Ascending aorta (tissue), 2 donors: ENCODE results near the gene ABCA4. TPM values are rescaled to one million over a fixed set of nuclear protein-coding genes. Genes with fewer than 3 reads are reported as not detected.

ENCODE experiments used
- DNase-seq, 2 donors: peaks; one replicate each; pipeline ENCODE4 v3.0.0-alpha.2; 2019; ENCODE audit warnings: low spot score in 2 of 2
- H3K27ac ChIP-seq, 2 donors: fragments of 200-600 bp; sonication (generic); one replicate each; pipeline ENCODE4 v1.5.1; 2016 to 2017; ENCODE audit warnings: mild to moderate bottlenecking in 1 of 2
- H3K27me3 ChIP-seq: fragments of 200-600 bp; sonication (generic); one replicate; pipeline ENCODE4 v1.5.1; 2017
- H3K36me3 ChIP-seq, 2 donors: fragments of 200-600 bp; sonication (generic); one replicate each; pipeline ENCODE4 v1.5.1; 2016
- H3K4me1 ChIP-seq, 2 donors: fragments of 200-600 bp; sonication (generic); one replicate each; pipeline ENCODE4 v1.5.1; 2016 to 2017; ENCODE audit warnings: mild to moderate bottlenecking in 1 of 2
- H3K4me3 ChIP-seq, 2 donors: fragments of 200-600 bp; sonication (generic); one replicate each; pipeline ENCODE4 v1.5.1; 2016 to 2017; ENCODE audit warnings: mild to moderate bottlenecking in 1 of 2
- H3K9me3 ChIP-seq, 2 donors: fragments of 200-600 bp; sonication (generic); one replicate each; pipeline ENCODE4 v1.5.1; 2016
- intact Hi-C: fragments of 100-400 bp; cut with DNase I; formaldehyde crosslinking; loops from one replicate; pipeline ENCODE4 v1.15.1; 2023
- total RNA-seq: library from RNA; depleted of rRNA; stranded (reverse); fragments of >200 nt; gene quantifications from one replicate; pipeline ENCODE4 v1.1.0, GENCODE V29; 2016
- TF ChIP-seq, protein P1 (sequence below), 3 experiments: fragments of 200-600 bp in 2 of 3; fragments of 450-650 bp in 1 of 3; sonication (generic) in 2 of 3; IDR thresholded peaks; one replicate each; pipeline ENCODE4 v1.5.1; 2016 to 2019; ENCODE audit warnings: antibody characterized with exemption in 3 of 3, mild to moderate bottlenecking in 1 of 3, moderate library complexity in 1 of 3

ABCA4 gene
- total RNA-seq, 1 donor from 2014 or later: not detected

DNA sequence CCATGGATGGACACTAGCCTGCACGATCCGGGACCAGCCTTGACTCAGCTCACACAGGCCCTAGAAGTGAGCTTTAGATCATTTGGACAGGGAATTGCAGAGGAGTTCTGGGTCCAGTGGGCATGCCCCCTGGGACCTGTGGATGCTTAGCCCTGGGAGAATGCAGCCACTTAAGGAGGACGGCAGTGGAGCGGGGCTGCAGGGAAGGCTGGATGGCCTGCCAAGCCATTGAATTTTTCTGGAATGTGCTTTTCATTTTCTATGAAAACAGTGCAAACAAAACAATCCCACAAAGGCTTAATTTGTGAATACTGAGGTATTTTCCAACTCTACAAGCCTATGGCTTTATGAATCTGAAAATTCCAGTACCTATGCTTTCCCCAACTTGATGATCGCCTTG, 131.3 kb downstream of the ABCA4 start:
- intact Hi-C loops: no loop called here
- H3K4me3 ChIP-seq: no peak overlapping the region
- no peaks in the 10 kb centered on the region for H3K4me1 ChIP-seq
- H3K27me3 ChIP-seq: no peaks in the 10 kb centered on the region
- no peak for DNase-seq
- no peak overlapping the region for H3K27ac ChIP-seq
- H3K36me3 ChIP-seq: no peaks in the 10 kb centered on the region
- TF ChIP-seq, protein P1, sequence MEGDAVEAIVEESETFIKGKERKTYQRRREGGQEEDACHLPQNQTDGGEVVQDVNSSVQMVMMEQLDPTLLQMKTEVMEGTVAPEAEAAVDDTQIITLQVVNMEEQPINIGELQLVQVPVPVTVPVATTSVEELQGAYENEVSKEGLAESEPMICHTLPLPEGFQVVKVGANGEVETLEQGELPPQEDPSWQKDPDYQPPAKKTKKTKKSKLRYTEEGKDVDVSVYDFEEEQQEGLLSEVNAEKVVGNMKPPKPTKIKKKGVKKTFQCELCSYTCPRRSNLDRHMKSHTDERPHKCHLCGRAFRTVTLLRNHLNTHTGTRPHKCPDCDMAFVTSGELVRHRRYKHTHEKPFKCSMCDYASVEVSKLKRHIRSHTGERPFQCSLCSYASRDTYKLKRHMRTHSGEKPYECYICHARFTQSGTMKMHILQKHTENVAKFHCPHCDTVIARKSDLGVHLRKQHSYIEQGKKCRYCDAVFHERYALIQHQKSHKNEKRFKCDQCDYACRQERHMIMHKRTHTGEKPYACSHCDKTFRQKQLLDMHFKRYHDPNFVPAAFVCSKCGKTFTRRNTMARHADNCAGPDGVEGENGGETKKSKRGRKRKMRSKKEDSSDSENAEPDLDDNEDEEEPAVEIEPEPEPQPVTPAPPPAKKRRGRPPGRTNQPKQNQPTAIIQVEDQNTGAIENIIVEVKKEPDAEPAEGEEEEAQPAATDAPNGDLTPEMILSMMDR (IDR thresholded peaks at IDR 0.05): no peak
- no peaks in the 10 kb centered on the region for H3K9me3 ChIP-seq

DNA sequence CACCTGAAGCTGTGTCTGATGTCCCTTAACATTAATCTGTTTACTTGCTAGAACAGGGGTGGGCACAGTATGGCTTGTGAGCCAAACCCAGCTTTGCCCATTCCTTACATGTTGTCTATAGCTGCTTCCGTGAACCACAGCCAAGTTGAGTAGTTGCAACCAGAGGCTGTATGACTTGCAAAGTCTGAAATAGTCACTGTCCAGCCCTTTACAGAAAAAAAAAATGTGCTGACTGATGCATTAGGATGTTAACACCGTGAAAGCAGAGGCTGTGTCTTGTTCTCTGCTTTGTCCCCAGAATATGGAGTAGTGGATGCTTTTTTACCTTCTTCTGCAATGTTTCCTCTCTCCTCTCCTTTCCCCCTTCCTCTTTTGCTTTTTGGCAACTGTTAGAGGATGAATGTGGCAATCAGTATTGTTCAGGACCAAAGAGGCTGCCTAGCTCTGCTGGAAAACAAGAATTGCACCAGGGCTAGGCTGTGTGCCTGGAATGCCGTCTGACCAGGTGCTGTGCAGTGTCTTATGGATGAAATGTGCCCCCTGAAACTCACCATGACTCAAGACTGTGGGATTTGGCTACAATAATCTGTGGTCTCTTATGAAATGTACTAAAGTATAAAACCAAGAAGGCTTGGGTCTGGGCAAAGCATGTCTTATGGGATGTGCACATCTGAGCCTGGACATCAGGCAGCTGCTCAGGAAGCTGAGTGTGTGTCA, 132.2 kb downstream of the ABCA4 start:
- H3K9me3 ChIP-seq: no peaks in the 10 kb centered on the region
- no peak overlapping the region for H3K27ac ChIP-seq
- intact Hi-C loops: no loop called here
- H3K36me3 ChIP-seq: no peaks in the 10 kb centered on the region
- no peak for DNase-seq
- H3K27me3 ChIP-seq: no peaks in the 10 kb centered on the region
- no peak overlapping the region for H3K4me3 ChIP-seq
- no peaks in the 10 kb centered on the region for H3K4me1 ChIP-seq
- TF ChIP-seq, protein P1 (IDR thresholded peaks at IDR 0.05): no peak

DNA sequence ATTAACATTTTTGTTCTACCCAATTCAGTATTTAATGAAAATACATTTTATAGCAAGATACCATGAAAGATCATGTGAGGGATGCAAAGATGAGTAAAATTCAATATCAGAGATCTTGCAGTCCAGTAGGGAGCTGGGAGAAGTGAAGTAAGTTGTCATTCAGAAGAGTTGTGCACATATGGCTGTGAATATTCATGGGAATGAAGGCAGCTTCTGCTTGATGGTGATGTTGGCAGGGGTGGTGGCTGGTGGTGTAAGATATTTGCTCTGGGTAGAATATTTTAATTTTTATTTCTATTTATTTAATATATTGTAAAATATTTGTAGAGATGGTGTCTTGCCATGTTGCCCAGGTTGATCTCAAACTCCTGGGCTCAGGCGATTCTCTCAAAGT, 139.7 kb downstream of the ABCA4 start:
- Histone ChIP-seq H3K4me3 (no peak overlapping the region), H3K27ac (no peak overlapping the region), H3K36me3 (no peaks in the 10 kb centered on the region), H3K4me1 (no peaks in the 10 kb centered on the region), H3K9me3 (no peaks in the 10 kb centered on the region), H3K27me3 (no peaks in the 10 kb centered on the region)
- intact Hi-C loops: no loop called here
- no peak for DNase-seq
- TF ChIP-seq, protein P1 (IDR thresholded peaks at IDR 0.05): no peak

DNA sequence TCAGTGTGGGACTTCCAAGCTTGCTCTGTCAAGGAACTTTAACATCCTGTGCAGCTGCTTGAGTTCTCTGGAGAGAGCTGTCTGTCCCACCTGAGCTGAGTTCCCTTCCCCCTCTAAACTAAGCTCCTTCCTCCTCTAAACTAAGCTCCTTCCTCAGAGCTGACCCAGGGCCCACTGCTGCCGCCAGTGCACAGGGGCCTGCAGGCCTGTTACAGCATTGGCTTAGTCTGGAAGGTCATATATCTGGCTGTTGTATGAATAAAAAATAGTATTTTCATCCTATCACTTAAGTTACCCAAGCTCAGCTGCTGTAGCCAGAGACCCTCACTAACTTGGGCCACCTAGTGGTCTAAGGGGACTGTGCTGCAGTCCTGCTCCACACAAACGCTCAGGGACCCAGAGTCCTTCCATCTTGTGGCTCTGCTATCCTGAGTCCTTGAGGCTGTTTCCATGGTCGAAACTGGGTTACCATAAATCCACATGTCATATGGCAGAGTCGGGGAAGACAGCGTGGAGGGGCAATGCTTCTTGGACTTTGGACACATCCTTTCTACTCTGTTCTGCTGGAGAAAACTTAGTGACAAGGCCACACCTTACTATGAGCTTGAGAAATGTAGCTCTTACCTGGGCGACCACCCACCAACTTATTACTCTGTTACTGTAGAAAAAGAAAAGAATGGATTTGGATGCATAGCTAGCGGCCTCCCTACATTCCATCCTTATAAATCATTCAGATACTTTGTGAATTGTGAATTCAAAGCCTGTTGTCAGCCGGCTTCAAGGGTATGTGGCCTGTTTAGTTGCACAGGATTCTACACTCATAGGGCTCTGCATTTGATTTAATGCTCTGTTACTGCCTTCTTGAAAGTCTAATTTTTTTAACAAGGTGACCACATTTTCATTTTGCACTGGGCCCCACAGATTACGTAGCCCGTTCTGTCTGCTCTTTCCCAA, 140.4 kb downstream of the ABCA4 start:
- Histone ChIP-seq H3K27ac (no peak overlapping the region), H3K27me3 (no peaks in the 10 kb centered on the region), H3K9me3 (no peaks in the 10 kb centered on the region), H3K4me1 (no peaks in the 10 kb centered on the region), H3K36me3 (no peaks in the 10 kb centered on the region), H3K4me3 (no peak overlapping the region)
- intact Hi-C loops: no loop called here
- DNase-seq: no peak
- TF ChIP-seq, protein P1 (IDR thresholded peaks at IDR 0.05): no peak

DNA sequence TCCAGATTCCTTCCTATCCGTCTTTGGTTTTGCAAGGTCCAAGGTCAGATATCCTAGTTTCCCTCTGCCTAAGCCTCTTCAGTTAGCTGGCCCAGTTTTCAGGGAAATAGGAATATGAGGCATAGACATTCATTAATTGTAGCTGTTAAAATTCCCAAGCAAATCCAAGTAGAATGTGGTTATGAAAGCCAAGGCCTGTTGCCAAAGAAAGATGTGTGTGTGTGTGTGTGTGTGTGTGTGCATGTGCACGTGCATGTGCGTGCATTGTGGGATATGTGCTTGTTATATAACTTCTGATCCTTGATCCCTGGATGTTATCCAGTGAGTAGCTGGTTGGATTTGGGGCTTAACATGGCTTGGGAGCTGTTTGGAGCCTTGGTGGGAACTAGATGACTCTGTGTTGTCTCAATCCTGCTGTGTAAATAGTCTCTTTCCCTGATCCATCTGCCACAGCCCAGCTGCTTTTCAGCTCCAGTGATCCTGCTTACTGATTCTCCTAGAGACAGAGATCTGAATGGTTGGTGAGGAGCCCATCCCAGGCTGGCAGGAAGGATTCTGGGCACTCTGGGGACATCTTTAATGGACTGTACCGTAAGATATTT, 141.1 kb downstream of the ABCA4 start:
- Histone ChIP-seq H3K4me3 (no peak overlapping the region), H3K4me1 (no peaks in the 10 kb centered on the region), H3K9me3 (no peaks in the 10 kb centered on the region), H3K27ac (no peak overlapping the region), H3K27me3 (no peaks in the 10 kb centered on the region), H3K36me3 (no peaks in the 10 kb centered on the region)
- no peak for DNase-seq
- TF ChIP-seq, protein P1 (IDR thresholded peaks at IDR 0.05): no peak
- intact Hi-C loops: no loop called here
